ENCODE measurements around the gene NFIC. TPM values are rescaled to one million over a fixed set of nuclear protein-coding genes. Genes with fewer than 3 reads are reported as not detected.

The NFIC gene
- total and polyA plus RNA-seq, 10 of the 15 experiments (the other 5 are each of a cell fraction or from before 2014, with no cell fraction given): 0.71 to 53.5 (median 10.2) TPM

DNA sequence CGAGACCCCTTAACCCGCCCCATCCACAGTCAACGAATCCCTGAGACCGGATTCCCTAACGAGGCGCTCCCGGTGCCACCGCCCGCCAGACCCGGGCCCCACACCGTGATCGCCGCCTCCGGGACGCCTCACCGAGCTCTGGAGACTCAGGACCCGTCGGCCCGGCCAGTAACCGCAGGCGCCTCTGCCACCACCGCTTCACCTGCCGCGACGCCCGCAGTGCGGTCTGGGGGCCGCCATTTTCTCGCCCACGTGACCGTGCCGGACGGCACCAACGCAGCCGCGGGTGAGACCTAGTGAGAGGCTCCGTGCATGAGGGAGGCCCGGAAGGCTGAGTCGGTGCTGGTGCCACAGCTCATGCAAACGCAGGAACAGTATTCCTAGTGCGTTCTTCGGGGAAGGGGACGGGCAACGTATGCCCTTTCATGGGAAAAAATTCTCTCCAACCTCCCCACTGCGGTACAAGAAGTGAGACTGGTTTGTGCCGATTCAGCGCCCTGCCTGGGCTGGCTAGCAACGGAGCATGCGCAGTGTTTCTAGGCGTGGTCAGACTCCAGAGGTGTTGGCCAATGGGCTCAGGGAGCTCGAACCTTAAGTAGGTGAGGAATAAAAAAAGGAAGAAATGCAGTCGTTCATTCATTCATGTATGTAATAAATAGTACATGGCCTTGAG lies 134.2 kb downstream of the NFIC start, which contains the start of gene DOHH (continued):
- TF ChIP-seq ZBTB40 (IDR thresholded peaks at IDR 0.05; ENCODE audit: borderline replicate concordance): peak; percentile 62; the same call in 1 of the 2 replicates
- TF ChIP-seq SMAD1 (IDR thresholded peaks at IDR 0.05; ENCODE audit: low read depth, partially characterized antibody): no peak
- peak; percentile 91 for TF ChIP-seq IKZF1 (conservative IDR thresholded peaks at IDR 0.05)
- peak; percentile 99 for TF ChIP-seq ZNF24 (IDR thresholded peaks at IDR 0.05)
- TF ChIP-seq NFYA (IDR thresholded peaks at IDR 0.05; ENCODE audit: borderline replicate concordance, low read depth, low read length): no peak
- no peak for TF ChIP-seq STAT3 (IDR thresholded peaks at IDR 0.05; ENCODE audit: low read depth, low read length)
- no peak for TF ChIP-seq KAT2A (conservative IDR thresholded peaks at IDR 0.05; ENCODE audit: control insufficient read depth, low read depth, low read length)

- CTCF ChIA-PET: interaction anchor here (0.9 to 1.3 kb wide), 3 partner anchors 15 to 196 kb away, joined by 3 to 4 read pairs (median 4); no protein-coding TSS in a partner anchor
- Histone ChIP-seq H3K9ac (ENCODE audit: control insufficient read depth, insufficient read depth, low read length) (no peak overlapping the region), H4K20me1 (ENCODE audit: control insufficient read depth, insufficient read depth) (no peaks in the 10 kb centered on the region), H2AFZ (ENCODE audit: control insufficient read depth, low read depth, low read length) (no peak overlapping the region), H3K4me2 (ENCODE audit: control insufficient read depth, insufficient read depth) (no peak overlapping the region), H3K27me3 (replicated peaks in 1 of 2; ENCODE audit: control insufficient read depth in 2 of 2, insufficient read depth in 2 of 2, low read length in 1 of 2) (no peaks in the 10 kb centered on the region), H3K36me3 (ENCODE audit: control insufficient read depth in 2 of 2, insufficient read depth in 2 of 2, low read length in 1 of 2) (peaks cover 0 to under 1% of the 10 kb centered on the region in 2 experiments; a peak in 2 of 4 replicates), H3K4me3 (no peak overlapping the region), H3K79me2 (ENCODE audit: control insufficient read depth, insufficient read depth, low read length) (peaks cover 24% of the 10 kb centered on the region), H3K27ac (ENCODE audit: control insufficient read depth, insufficient read depth) (no peak overlapping the region), H3K9me3 (replicated peaks; ENCODE audit: control insufficient read depth, insufficient read depth, low read length) (no peaks in the 10 kb centered on the region; the same call in 2 of the 3 replicates), H3K4me1 (ENCODE audit: control insufficient read depth, insufficient read depth, low read length) (peaks cover 2% of the 10 kb centered on the region; the same call in 1 of the 2 replicates)
- POLR2A ChIA-PET: interaction anchor here (0.6 to 1.6 kb wide), 3 partner anchors 40 to 754 kb away, joined by 3 to 6 read pairs (median 5); no protein-coding TSS in a partner anchor
- 63% methylated on average over 3 of the region's 3 CpGs for WGBS (ENCODE audit: insufficient coverage, insufficient replicate concordance, low lambda C conversion rate, missing lambda C conversion rate)
- no peak for ATAC-seq
- TF ChIP-seq HCFC1 (IDR thresholded peaks at IDR 0.05; ENCODE audit: low read length) (no peak), ZBTB11 (CRISPR knock-in tag; IDR thresholded peaks at IDR 0.05) (no peak), YY1 (IDR thresholded peaks at IDR 0.05; ENCODE audit: low read depth, low read length) (no peak)
- in situ Hi-C loops (cut with MboI) (no loop called here), intact Hi-C loops (cut with micrococcal nuclease; ENCODE audit: unreplicated experiment) (no loop called here)
- RAD21 ChIA-PET (ENCODE audit: unreplicated experiment): interaction anchor here (0.7 kb wide), 1 partner anchor 33 kb away, joined by 3 read pairs; no protein-coding TSS in a partner anchor
- SMC1A ChIA-PET (ENCODE audit: uncharacterized antibody, unreplicated experiment): interaction anchor here (0.6 kb wide), 2 partner anchors 32 to 465 kb away, joined by 3 read pairs; no protein-coding TSS in a partner anchor
- FAIRE-seq: no peak
- no peak for DNase-seq (ENCODE audit: low read depth, low spot score)
- no TSS peak for BruUV-seq (replicated peaks)
Measured at GRCh38 chr19:3501780-3502179, 135.4 kb downstream of the NFIC start.
